DOHH2 (cell line): ENCODE measurements around the gene SMIM23.

Experiments
- EZH2phosphoT487 ChIP-seq: fragments of 200-600 bp; sonication (generic); IDR thresholded peaks from 2 replicates; pipeline ENCODE4 v1.6.1; 2017; ENCODE audit warnings: borderline replicate concordance, mild to moderate bottlenecking, antibody characterized with exemption, low read length, moderate library complexity, mixed read lengths
- TF ChIP-seq, protein P1 (sequence below): fragments of 200-600 bp; sonication (generic); IDR thresholded peaks from one replicate; pipeline ENCODE4 v1.5.1; 2014; ENCODE audit warnings: antibody characterized with exemption, mild to moderate bottlenecking, low read depth, low read length; ENCODE audit not compliant: poor library complexity, severe bottlenecking

- TF ChIP-seq, protein P1, sequence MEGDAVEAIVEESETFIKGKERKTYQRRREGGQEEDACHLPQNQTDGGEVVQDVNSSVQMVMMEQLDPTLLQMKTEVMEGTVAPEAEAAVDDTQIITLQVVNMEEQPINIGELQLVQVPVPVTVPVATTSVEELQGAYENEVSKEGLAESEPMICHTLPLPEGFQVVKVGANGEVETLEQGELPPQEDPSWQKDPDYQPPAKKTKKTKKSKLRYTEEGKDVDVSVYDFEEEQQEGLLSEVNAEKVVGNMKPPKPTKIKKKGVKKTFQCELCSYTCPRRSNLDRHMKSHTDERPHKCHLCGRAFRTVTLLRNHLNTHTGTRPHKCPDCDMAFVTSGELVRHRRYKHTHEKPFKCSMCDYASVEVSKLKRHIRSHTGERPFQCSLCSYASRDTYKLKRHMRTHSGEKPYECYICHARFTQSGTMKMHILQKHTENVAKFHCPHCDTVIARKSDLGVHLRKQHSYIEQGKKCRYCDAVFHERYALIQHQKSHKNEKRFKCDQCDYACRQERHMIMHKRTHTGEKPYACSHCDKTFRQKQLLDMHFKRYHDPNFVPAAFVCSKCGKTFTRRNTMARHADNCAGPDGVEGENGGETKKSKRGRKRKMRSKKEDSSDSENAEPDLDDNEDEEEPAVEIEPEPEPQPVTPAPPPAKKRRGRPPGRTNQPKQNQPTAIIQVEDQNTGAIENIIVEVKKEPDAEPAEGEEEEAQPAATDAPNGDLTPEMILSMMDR: no peak
- TF ChIP-seq EZH2phosphoT487: no peak
Measured at GRCh38 chr5:171808951-171809350, 23.3 kb downstream of the SMIM23 start.
